HEK293T (cell line): Measurements from ENCODE around the gene TMC1.

ENCODE experiments used
- ARNT ChIP-seq: fragments of 450-650 bp; IDR thresholded peaks from 2 replicates; pipeline ENCODE4 v1.6.1; 2017; ENCODE audit warnings: mild to moderate bottlenecking
- BHLHE40 ChIP-seq: fragments of 450-650 bp; IDR thresholded peaks from 2 replicates; pipeline ENCODE4 v1.6.1; 2016; ENCODE audit warnings: mild to moderate bottlenecking, moderate library complexity, borderline replicate concordance
- CTBP1 ChIP-seq: fragments of 450-650 bp; IDR thresholded peaks from 2 replicates; pipeline ENCODE4 v1.6.1; 2016; ENCODE audit warnings: borderline replicate concordance
- ELF4 ChIP-seq: fragments of 450-650 bp; IDR thresholded peaks from 2 replicates; pipeline ENCODE4 v1.6.1; 2017; ENCODE audit warnings: antibody characterized with exemption
- FOXA1 ChIP-seq: fragments of 450-650 bp; IDR thresholded peaks from 2 replicates; pipeline ENCODE4 v1.6.1; 2016; ENCODE audit warnings: mild to moderate bottlenecking
- FOXM1 ChIP-seq: fragments of 450-650 bp; IDR thresholded peaks from 2 replicates; pipeline ENCODE4 v1.6.1; 2017; ENCODE audit warnings: mild to moderate bottlenecking, borderline replicate concordance
- HDGF ChIP-seq: fragments of 450-650 bp; IDR thresholded peaks from 2 replicates; pipeline ENCODE4 v1.6.1; 2017; ENCODE audit warnings: antibody characterized with exemption, borderline replicate concordance
- L3MBTL2 ChIP-seq: fragments of 450-650 bp; conservative IDR thresholded peaks from 2 replicates; pipeline ENCODE4 v1.6.1; 2016; ENCODE audit warnings: mild to moderate bottlenecking
- NFRKB ChIP-seq: fragments of 450-650 bp; IDR thresholded peaks from 2 replicates; pipeline ENCODE4 v1.6.1; 2016; ENCODE audit warnings: mild to moderate bottlenecking, moderate library complexity
- PKNOX1 ChIP-seq: fragments of 450-650 bp; IDR thresholded peaks from 2 replicates; pipeline ENCODE4 v1.6.1; 2016
- SP1 ChIP-seq: fragments of 450-650 bp; IDR thresholded peaks from 2 replicates; pipeline ENCODE4 v1.6.1; 2017
- SUZ12 ChIP-seq: fragments of 450-650 bp; IDR thresholded peaks from 2 replicates; pipeline ENCODE4 v1.6.1; 2016; ENCODE audit warnings: mild to moderate bottlenecking
- TARDBP ChIP-seq: fragments of 450-650 bp; IDR thresholded peaks from 2 replicates; pipeline ENCODE4 v1.6.1; 2016
- ZNF384 ChIP-seq: fragments of 450-650 bp; IDR thresholded peaks from 2 replicates; pipeline ENCODE4 v1.6.1; 2016

- TF ChIP-seq ARNT (no peak), ZNF384 (no peak), ELF4 (no peak), TARDBP (no peak), SUZ12 (no peak), NFRKB (no peak), CTBP1 (no peak), SP1 (no peak), BHLHE40 (no peak), FOXA1 (no peak), FOXM1 (no peak), PKNOX1 (no peak), L3MBTL2 (no peak), HDGF (no peak)
Measured at GRCh38 chr9:72753266-72753893, 232.0 kb downstream of the TMC1 start.
